HL-60 (cell line): ENCODE data around the gene C11orf91.

Experiments used
- DNase-seq, 2 experiments: peaks; one replicate each; pipeline ENCODE4 v3.0.0-alpha.2; 2010 to 2020; ENCODE audit warnings: low read depth in 1 of 2, low spot score in 1 of 2
- H3K27ac ChIP-seq: fragments of 250-450 bp; sonication (Bioruptor Pico); replicated peaks from 2 replicates; pipeline ENCODE4 v1.5.1; 2020; ENCODE audit warnings: mild to moderate bottlenecking, moderate library complexity
- H3K27me3 ChIP-seq: fragments of 250-450 bp; sonication (Bioruptor Pico); 2 replicates; pipeline ENCODE4 v1.5.1; 2021; ENCODE audit warnings: mild to moderate bottlenecking, moderate library complexity; ENCODE audit not compliant: insufficient read depth, poor library complexity, severe bottlenecking
- H3K4me3 ChIP-seq: replicated peaks from 2 replicates; pipeline ENCODE4 v1.5.1; 2011; ENCODE audit warnings: mild to moderate bottlenecking, control low read depth, low read length; ENCODE audit not compliant: insufficient read depth
- GABPA ChIP-seq: IDR thresholded peaks from 2 replicates; pipeline ENCODE4 v1.6.1; 2012; ENCODE audit warnings: low read depth
- POLR2AphosphoS5 ChIP-seq: IDR thresholded peaks from 2 replicates; pipeline ENCODE4 v1.6.1; 2012; ENCODE audit warnings: low read depth
- SPI1 ChIP-seq: IDR thresholded peaks from 2 replicates; pipeline ENCODE4 v1.6.1; 2012; ENCODE audit warnings: low read depth, mild to moderate bottlenecking, borderline replicate concordance
- TF ChIP-seq, protein P1 (sequence below): IDR thresholded peaks from 2 replicates; pipeline ENCODE4 v1.6.1; 2012; ENCODE audit warnings: low read depth; ENCODE audit not compliant: insufficient replicate concordance
- TF ChIP-seq, protein P2 (sequence below): IDR thresholded peaks from one replicate; pipeline ENCODE4 v1.5.1; 2011; ENCODE audit warnings: low read length, control low read depth, inconsistent platforms; ENCODE audit not compliant: insufficient read depth

C11orf91 gene

DNA sequence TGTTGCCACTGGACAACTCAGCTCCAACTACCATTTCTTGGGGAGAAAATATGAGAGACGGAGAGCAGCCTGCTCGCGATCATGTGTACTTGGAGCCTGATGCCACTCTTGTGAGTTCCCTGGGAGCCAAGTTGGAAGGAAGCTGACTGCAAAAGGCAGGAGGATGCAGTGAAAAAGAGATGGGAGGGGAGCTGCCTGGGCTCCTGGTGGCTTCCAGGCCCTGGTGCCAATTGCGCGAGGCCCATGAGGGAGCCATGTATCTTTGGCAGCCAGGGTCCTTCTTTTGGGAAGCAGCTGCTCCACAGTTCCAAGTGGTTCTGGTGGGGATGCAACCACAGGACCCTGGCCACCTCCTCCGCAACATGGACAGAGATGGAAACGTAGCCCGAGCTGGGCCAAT, 11.1 kb downstream of the C11orf91 start:
- DNase-seq = no peak
- no peaks in the 10 kb centered on the region for H3K27me3 ChIP-seq
- TF ChIP-seq, protein P1, sequence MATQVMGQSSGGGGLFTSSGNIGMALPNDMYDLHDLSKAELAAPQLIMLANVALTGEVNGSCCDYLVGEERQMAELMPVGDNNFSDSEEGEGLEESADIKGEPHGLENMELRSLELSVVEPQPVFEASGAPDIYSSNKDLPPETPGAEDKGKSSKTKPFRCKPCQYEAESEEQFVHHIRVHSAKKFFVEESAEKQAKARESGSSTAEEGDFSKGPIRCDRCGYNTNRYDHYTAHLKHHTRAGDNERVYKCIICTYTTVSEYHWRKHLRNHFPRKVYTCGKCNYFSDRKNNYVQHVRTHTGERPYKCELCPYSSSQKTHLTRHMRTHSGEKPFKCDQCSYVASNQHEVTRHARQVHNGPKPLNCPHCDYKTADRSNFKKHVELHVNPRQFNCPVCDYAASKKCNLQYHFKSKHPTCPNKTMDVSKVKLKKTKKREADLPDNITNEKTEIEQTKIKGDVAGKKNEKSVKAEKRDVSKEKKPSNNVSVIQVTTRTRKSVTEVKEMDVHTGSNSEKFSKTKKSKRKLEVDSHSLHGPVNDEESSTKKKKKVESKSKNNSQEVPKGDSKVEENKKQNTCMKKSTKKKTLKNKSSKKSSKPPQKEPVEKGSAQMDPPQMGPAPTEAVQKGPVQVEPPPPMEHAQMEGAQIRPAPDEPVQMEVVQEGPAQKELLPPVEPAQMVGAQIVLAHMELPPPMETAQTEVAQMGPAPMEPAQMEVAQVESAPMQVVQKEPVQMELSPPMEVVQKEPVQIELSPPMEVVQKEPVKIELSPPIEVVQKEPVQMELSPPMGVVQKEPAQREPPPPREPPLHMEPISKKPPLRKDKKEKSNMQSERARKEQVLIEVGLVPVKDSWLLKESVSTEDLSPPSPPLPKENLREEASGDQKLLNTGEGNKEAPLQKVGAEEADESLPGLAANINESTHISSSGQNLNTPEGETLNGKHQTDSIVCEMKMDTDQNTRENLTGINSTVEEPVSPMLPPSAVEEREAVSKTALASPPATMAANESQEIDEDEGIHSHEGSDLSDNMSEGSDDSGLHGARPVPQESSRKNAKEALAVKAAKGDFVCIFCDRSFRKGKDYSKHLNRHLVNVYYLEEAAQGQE = no peak
- TF ChIP-seq SPI1 = no peak
- TF ChIP-seq, protein P2, sequence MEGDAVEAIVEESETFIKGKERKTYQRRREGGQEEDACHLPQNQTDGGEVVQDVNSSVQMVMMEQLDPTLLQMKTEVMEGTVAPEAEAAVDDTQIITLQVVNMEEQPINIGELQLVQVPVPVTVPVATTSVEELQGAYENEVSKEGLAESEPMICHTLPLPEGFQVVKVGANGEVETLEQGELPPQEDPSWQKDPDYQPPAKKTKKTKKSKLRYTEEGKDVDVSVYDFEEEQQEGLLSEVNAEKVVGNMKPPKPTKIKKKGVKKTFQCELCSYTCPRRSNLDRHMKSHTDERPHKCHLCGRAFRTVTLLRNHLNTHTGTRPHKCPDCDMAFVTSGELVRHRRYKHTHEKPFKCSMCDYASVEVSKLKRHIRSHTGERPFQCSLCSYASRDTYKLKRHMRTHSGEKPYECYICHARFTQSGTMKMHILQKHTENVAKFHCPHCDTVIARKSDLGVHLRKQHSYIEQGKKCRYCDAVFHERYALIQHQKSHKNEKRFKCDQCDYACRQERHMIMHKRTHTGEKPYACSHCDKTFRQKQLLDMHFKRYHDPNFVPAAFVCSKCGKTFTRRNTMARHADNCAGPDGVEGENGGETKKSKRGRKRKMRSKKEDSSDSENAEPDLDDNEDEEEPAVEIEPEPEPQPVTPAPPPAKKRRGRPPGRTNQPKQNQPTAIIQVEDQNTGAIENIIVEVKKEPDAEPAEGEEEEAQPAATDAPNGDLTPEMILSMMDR = no peak
- TF ChIP-seq POLR2AphosphoS5 = no peak
- TF ChIP-seq GABPA = no peak
- no peak overlapping the region for H3K4me3 ChIP-seq
- no peak overlapping the region for H3K27ac ChIP-seq

DNA sequence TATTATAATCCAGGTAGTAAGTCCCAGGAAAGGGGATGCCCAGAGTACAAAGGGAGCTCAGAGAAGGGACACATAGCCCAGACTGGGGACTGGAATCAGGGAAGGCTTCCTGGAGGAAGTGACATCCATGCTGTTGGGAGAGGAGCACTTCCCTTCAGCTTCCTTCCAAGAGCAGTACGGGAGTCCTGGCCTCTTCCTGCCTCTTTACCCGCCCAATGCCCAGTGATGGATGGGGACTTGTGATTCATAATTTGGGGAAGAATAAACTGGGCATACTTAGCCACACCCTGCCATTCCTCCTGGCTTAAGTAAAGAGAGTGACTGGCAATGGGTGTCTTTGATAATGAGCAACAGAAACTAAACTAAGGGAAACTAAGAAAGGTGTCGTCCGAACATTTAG, 11.5 kb downstream of the C11orf91 start:
- no peak for DNase-seq
- Histone ChIP-seq H3K27me3 (peaks cover under 1% of the 10 kb centered on the region), H3K4me3 (no peak overlapping the region), H3K27ac (no peak overlapping the region)
- TF ChIP-seq GABPA = no peak
- TF ChIP-seq, protein P2 = no peak
- TF ChIP-seq SPI1 = no peak
- TF ChIP-seq, protein P1 = no peak
- TF ChIP-seq POLR2AphosphoS5 = no peak

DNA sequence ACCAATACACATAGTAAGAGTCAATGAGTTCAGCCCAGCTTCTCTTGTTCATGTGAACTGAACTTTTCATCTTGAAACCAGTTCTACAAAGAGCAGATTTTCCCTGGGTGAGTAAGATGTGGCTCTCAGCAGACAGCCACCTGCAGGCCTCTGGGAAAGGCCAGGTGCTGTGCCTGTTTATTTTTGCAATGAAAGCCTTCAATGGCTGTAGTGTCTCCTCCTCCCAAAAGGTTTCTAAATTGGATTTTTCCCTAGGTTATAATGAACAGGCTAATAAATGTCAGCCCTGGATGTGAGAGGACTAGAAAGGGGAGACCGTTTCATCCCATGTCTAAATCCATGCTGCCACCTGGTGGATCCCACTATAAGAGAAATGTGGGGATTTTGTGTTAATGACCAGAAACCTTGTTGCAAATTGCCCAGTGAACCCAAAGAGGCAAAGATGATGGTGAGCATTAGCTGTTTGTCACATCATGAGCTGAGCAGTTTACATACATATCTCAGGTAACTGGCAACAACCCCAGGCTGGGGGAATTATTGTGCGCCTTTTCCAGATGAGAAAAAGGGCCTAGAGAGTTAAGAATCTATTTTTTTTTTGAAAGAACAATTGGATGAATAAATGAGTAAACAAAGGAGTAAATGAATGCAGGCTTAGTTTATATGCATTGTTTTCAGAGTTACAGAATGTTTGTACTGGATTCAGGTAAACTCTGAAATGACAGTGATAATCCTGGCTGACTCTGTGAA, 12.7 kb downstream of the C11orf91 start:
- TF ChIP-seq, protein P2 = peak; percentile 22
- TF ChIP-seq SPI1 (no peak), GABPA (no peak)
- Histone ChIP-seq H3K27me3 (peaks cover 6% of the 10 kb centered on the region), H3K4me3 (no peak overlapping the region), H3K27ac (no peak overlapping the region)
- peak in 1 of 2 experiments; percentile 37 for DNase-seq

DNA sequence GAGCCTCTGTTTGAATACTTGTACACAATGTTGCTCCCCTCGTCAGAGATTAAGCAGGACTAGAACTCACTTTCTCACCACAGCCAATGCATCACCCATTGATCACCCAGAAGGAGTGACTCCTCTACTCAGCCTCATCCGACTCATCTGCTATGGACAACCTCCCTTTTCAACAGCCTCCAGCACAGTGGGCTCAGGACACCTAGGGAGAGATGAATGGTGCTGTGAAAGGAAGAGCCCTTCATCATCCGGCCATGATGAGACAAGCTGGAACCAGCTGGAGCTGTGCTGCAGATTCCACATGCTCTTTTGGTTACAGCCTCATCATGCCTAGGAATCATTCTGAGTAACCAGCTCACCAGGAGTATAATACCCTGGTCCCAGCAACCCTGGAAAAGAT, 15.5 kb downstream of the C11orf91 start:
- no peak for DNase-seq
- no peak for TF ChIP-seq POLR2AphosphoS5
- H3K27me3 ChIP-seq = peaks cover 9% of the 10 kb centered on the region

More for the DNA sequence above, 15.5 kb downstream of the C11orf91 start:
- no peak overlapping the region for H3K4me3 ChIP-seq
- H3K27ac ChIP-seq = no peak overlapping the region
